ENCODE results near the gene KIZ. TPM values are rescaled to one million over a fixed set of nuclear protein-coding genes. Genes with fewer than 3 reads are reported as not detected.

The KIZ gene
- total RNA-seq, 1 experiment from 2014 or later, result 9.1 TPM

DNA sequence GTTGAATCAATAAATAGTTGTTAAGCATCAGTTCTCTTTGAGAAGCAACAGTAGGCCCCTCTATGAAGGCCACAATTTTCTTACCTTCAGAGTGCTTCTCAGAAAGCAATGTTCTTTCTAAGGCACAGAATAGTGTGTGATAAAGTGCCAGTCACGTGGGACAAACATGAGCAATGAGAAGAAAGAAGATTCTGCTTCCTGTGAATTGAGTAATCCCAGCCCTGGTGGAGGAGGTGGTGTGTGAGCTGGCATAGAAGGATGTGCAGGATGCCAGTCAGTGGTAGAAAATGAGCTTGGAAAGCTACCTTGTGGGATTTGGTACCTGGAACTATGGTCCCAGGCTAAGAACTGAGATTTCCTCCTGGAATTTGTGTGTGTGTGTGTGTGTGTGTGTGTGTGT is 21.7 kb downstream of the KIZ start:
- intact Hi-C loops (cut with micrococcal nuclease; ENCODE audit: unreplicated experiment), result no loop called here
- Histone ChIP-seq H3K4me1 (ENCODE audit: insufficient read depth, low read length, poor library complexity, severe bottlenecking) (no peaks in the 10 kb centered on the region), H3K36me3 (ENCODE audit: insufficient read depth, low read length, poor library complexity, severe bottlenecking) (no peaks in the 10 kb centered on the region), H3K4me3 (ENCODE audit: low read depth, low read length, poor library complexity, severe bottlenecking) (no peak overlapping the region), H3K27ac (ENCODE audit: low read depth, low read length, poor library complexity, severe bottlenecking) (no peak overlapping the region), H3K9me3 (ENCODE audit: low read depth, low read length, poor library complexity, severe bottlenecking) (no peaks in the 10 kb centered on the region), H3K27me3 (replicated peaks; ENCODE audit: insufficient read depth, low read depth, low read length, poor library complexity) (no peaks in the 10 kb centered on the region)
- no TSS peak for BruUV-seq (replicated peaks)
- TF ChIP-seq, protein P1, sequence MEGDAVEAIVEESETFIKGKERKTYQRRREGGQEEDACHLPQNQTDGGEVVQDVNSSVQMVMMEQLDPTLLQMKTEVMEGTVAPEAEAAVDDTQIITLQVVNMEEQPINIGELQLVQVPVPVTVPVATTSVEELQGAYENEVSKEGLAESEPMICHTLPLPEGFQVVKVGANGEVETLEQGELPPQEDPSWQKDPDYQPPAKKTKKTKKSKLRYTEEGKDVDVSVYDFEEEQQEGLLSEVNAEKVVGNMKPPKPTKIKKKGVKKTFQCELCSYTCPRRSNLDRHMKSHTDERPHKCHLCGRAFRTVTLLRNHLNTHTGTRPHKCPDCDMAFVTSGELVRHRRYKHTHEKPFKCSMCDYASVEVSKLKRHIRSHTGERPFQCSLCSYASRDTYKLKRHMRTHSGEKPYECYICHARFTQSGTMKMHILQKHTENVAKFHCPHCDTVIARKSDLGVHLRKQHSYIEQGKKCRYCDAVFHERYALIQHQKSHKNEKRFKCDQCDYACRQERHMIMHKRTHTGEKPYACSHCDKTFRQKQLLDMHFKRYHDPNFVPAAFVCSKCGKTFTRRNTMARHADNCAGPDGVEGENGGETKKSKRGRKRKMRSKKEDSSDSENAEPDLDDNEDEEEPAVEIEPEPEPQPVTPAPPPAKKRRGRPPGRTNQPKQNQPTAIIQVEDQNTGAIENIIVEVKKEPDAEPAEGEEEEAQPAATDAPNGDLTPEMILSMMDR (conservative IDR thresholded peaks at IDR 0.05; ENCODE audit: low read depth, low read length), result no peak
- no peak for TF ChIP-seq EZH2 (IDR thresholded peaks at IDR 0.05; ENCODE audit: borderline replicate concordance, low read depth, low read length, poor library complexity, severe bottlenecking)
- ChIA-PET CTCF (no interaction called here), POLR2A (ENCODE audit: low non-redundant PET) (no interaction called here)
- no peak for DNase-seq (ENCODE audit: low spot score)

DNA sequence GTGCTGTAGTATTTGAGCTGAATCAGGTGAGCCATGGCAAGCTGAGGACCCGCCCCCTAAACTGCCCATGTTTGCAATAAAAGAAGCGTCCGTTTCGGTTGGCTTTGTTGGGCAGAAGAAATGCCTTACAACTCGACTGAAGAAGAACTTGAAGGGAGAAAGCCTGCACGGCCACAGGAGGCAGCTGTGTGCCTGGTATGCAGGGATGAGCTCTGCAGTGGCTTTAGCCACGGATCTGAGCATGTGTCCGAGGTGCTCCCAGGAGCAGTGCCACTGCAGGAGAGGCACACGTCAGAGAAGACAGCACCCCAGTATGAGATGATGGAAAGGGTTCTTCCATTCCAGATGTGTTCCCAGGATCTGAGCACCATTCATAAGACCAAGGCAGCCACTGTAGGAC is 23.5 kb downstream of the KIZ start:
- H3K9me3 ChIP-seq (ENCODE audit: low read depth, low read length, poor library complexity, severe bottlenecking), result no peaks in the 10 kb centered on the region
- intact Hi-C loops (cut with micrococcal nuclease; ENCODE audit: unreplicated experiment), result no loop called here
- TF ChIP-seq, protein P1 (conservative IDR thresholded peaks at IDR 0.05; ENCODE audit: low read depth, low read length), result no peak
- no peak for TF ChIP-seq EZH2 (IDR thresholded peaks at IDR 0.05; ENCODE audit: borderline replicate concordance, low read depth, low read length, poor library complexity, severe bottlenecking)

DNA sequence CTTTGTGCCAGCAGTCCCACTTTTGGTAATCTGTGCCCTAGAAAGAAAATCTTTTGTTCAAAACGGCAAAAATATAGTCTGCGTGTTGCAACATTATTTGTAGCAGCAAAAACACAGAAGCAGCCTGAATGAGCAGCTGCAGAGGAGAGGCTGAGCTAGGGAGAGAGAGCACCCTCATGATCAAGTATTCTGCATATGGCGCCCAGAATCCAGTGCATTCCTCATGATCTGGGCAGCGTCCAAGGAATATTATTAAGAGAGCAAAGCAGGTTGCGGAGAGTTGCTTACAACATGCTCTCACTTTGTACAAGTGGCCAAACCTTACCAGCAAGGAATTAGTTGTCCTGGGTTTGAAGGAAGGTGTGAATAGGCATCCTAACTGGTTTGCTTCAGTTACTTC is 25.9 kb downstream of the KIZ start:
- intact Hi-C loops (cut with micrococcal nuclease; ENCODE audit: unreplicated experiment), result no loop called here
- TF ChIP-seq, protein P1 (conservative IDR thresholded peaks at IDR 0.05; ENCODE audit: low read depth, low read length), result no peak
- TF ChIP-seq EZH2 (IDR thresholded peaks at IDR 0.05; ENCODE audit: borderline replicate concordance, low read depth, low read length, poor library complexity, severe bottlenecking), result no peak
- Histone ChIP-seq H3K36me3 (ENCODE audit: insufficient read depth, low read length, poor library complexity, severe bottlenecking) (no peaks in the 10 kb centered on the region), H3K4me3 (ENCODE audit: low read depth, low read length, poor library complexity, severe bottlenecking) (no peak overlapping the region), H3K4me1 (ENCODE audit: insufficient read depth, low read length, poor library complexity, severe bottlenecking) (no peaks in the 10 kb centered on the region), H3K9me3 (ENCODE audit: low read depth, low read length, poor library complexity, severe bottlenecking) (no peaks in the 10 kb centered on the region), H3K27ac (ENCODE audit: low read depth, low read length, poor library complexity, severe bottlenecking) (no peak overlapping the region), H3K27me3 (replicated peaks; ENCODE audit: insufficient read depth, low read depth, low read length, poor library complexity) (no peaks in the 10 kb centered on the region)
- DNase-seq (ENCODE audit: low spot score), result no peak
- BruUV-seq (replicated peaks), result no TSS peak
- ChIA-PET POLR2A (ENCODE audit: low non-redundant PET) (no interaction called here), CTCF (no interaction called here)

More for the DNA sequence above, 23.5 kb downstream of the KIZ start:
- ChIA-PET CTCF (no interaction called here), POLR2A (ENCODE audit: low non-redundant PET) (no interaction called here)
- Histone ChIP-seq H3K4me1 (ENCODE audit: insufficient read depth, low read length, poor library complexity, severe bottlenecking) (no peaks in the 10 kb centered on the region), H3K27me3 (replicated peaks; ENCODE audit: insufficient read depth, low read depth, low read length, poor library complexity) (no peaks in the 10 kb centered on the region), H3K4me3 (ENCODE audit: low read depth, low read length, poor library complexity, severe bottlenecking) (no peak overlapping the region), H3K27ac (ENCODE audit: low read depth, low read length, poor library complexity, severe bottlenecking) (no peak overlapping the region), H3K36me3 (ENCODE audit: insufficient read depth, low read length, poor library complexity, severe bottlenecking) (no peaks in the 10 kb centered on the region)
- no TSS peak for BruUV-seq (replicated peaks)
- no peak for DNase-seq (ENCODE audit: low spot score)

Measured in A673 (cell line).